IMR-90 (cell line): Measurements from ENCODE around the gene PPT2. TPM values are rescaled to one million over a fixed set of nuclear protein-coding genes. Genes with fewer than 3 reads are reported as not detected.

Experiments
- ATAC-seq: fragments of 200-7000 bp; cut with Tn5 transposase; 2 replicates; pipeline ENCODE4 v1.9.1; 2020; ENCODE audit warnings: low read depth, mild to moderate bottlenecking, moderate library complexity
- BruUV-seq: library from RNA; stranded (reverse); fragments of 400-500 nt; replicated peaks from 2 replicates; lab custom pipeline; 2021; lab: Mats Ljungman, UMichigan
- CTCF ChIA-PET: fragments of 300-600 bp; formaldehyde crosslinking; extraction: SDS; loops from one replicate; lab custom pipeline; 2021; ENCODE audit warnings: antibody characterized with exemption; lab: Yijun Ruan, JAX
- POLR2A ChIA-PET: fragments of 300-600 bp; sonication (Branson Sonifier 250); formaldehyde crosslinking; loops from one replicate; lab custom pipeline; 2022; ENCODE audit warnings: antibody characterized with exemption; ENCODE audit not compliant: unreplicated experiment; lab: Charles Lee
- DNase-seq: peaks from one replicate; pipeline ENCODE4 v3.0.0; 2013
- H2AFZ ChIP-seq: replicated peaks from 2 replicates; pipeline ENCODE3; 2013; ENCODE audit warnings: low read length, mild to moderate bottlenecking; ENCODE audit not compliant: poor library complexity
- H2AK5ac ChIP-seq: 2 replicates; pipeline ENCODE4 v1.6.1; 2013; ENCODE audit warnings: low read depth, low read length, inconsistent platforms
- H2AK9ac ChIP-seq: replicated peaks from 2 replicates; pipeline ENCODE3; 2013; ENCODE audit warnings: mild to moderate bottlenecking, low read depth, low read length, moderate library complexity; ENCODE audit not compliant: poor library complexity
- H2BK120ac ChIP-seq: 2 replicates; pipeline ENCODE4 v1.6.1; 2013; ENCODE audit warnings: low read depth, low read length, inconsistent platforms
- H2BK15ac ChIP-seq: 3 replicates; pipeline ENCODE4 v1.6.1; 2013; ENCODE audit warnings: low read depth, low read length, inconsistent platforms
- H2BK20ac ChIP-seq: 2 replicates; pipeline ENCODE4 v1.6.1; 2013; ENCODE audit warnings: low read depth, mild to moderate bottlenecking, inconsistent platforms, low read length, moderate library complexity
- H2BK5ac ChIP-seq: 2 replicates; pipeline ENCODE4 v1.6.1; 2013; ENCODE audit warnings: mild to moderate bottlenecking, low read depth, low read length, inconsistent platforms; ENCODE audit not compliant: poor library complexity, severe bottlenecking
- H3K14ac ChIP-seq: replicated peaks from 2 replicates; pipeline ENCODE4 v1.6.1; 2013; ENCODE audit warnings: low read depth, low read length, inconsistent platforms
- H3K18ac ChIP-seq: 2 replicates; pipeline ENCODE4 v1.6.1; 2013; ENCODE audit warnings: low read depth, low read length, control low read depth
- H3K23ac ChIP-seq: 2 replicates; pipeline ENCODE4 v1.6.1; 2013; ENCODE audit warnings: low read depth, low read length, inconsistent platforms
- H3K27ac ChIP-seq: 2 replicates; pipeline ENCODE4 v1.5.1; 2013; ENCODE audit warnings: mild to moderate bottlenecking, control low read depth, low read length; ENCODE audit not compliant: insufficient read depth
- H3K27me3 ChIP-seq: 2 replicates; pipeline ENCODE4 v1.6.1; 2013; ENCODE audit warnings: low read length; ENCODE audit not compliant: control insufficient read depth, insufficient read depth
- H3K36me3 ChIP-seq: 2 replicates; pipeline ENCODE4 v1.6.1; 2013; ENCODE audit warnings: low read length, mixed read lengths; ENCODE audit not compliant: control insufficient read depth, insufficient read depth
- H3K4ac ChIP-seq: 2 replicates; pipeline ENCODE4 v1.6.1; 2013; ENCODE audit warnings: low read depth, low read length, inconsistent platforms
- H3K4me1 ChIP-seq: 2 replicates; pipeline ENCODE4 v1.6.1; 2013; ENCODE audit warnings: low read length, mixed read lengths; ENCODE audit not compliant: control insufficient read depth, insufficient read depth
- H3K4me2 ChIP-seq: 2 replicates; pipeline ENCODE4 v1.6.1; 2013; ENCODE audit warnings: low read depth, mild to moderate bottlenecking, control low read depth, low read length, moderate library complexity
- H3K4me3 ChIP-seq: 2 replicates; pipeline ENCODE4 v1.5.1; 2013; ENCODE audit warnings: low read depth, mild to moderate bottlenecking, control low read depth, low read length, moderate library complexity; ENCODE audit not compliant: insufficient read depth
- H3K56ac ChIP-seq: 2 replicates; pipeline ENCODE4 v1.6.1; 2013; ENCODE audit warnings: low read length, inconsistent platforms; ENCODE audit not compliant: insufficient read depth; ENCODE audit errors: extremely low read depth
- H3K79me1 ChIP-seq, 2 experiments: 2 replicates each; pipeline ENCODE4 v1.6.1; 2013; ENCODE audit warnings: low read length in 2 of 2, inconsistent platforms in 1 of 2, low read depth in 1 of 2
- H3K9ac ChIP-seq: 2 replicates; pipeline ENCODE4 v1.6.1; 2013; ENCODE audit warnings: low read depth, low read length, control low read depth
- H3K9me1 ChIP-seq: 2 replicates; pipeline ENCODE4 v1.6.1; 2013; ENCODE audit warnings: low read length, inconsistent platforms; ENCODE audit not compliant: insufficient read depth
- H3K9me3 ChIP-seq: 2 replicates; pipeline ENCODE4 v1.6.1; 2013; ENCODE audit warnings: low read length; ENCODE audit not compliant: control insufficient read depth, insufficient read depth
- H4K20me1 ChIP-seq: 2 replicates; pipeline ENCODE4 v1.6.1; 2013; ENCODE audit warnings: low read length, inconsistent platforms; ENCODE audit not compliant: insufficient read depth
- H4K5ac ChIP-seq: 2 replicates; pipeline ENCODE4 v1.6.1; 2013; ENCODE audit warnings: mild to moderate bottlenecking, low read depth, low read length, control low read depth
- H4K8ac ChIP-seq, 2 experiments: 2 replicates each; pipeline ENCODE4 v1.6.1; 2013; ENCODE audit warnings: low read depth in 2 of 2, low read length in 2 of 2, control low read depth in 1 of 2, inconsistent platforms in 1 of 2
- H4K91ac ChIP-seq: 2 replicates; pipeline ENCODE4 v1.6.1; 2013; ENCODE audit warnings: low read depth, low read length, inconsistent platforms; ENCODE audit not compliant: insufficient read depth
- CEBPB ChIP-seq: IDR thresholded peaks from 2 replicates; pipeline ENCODE4 v1.6.1; 2012; ENCODE audit warnings: low read depth, low read length, improper control_type of control experiment
- MAZ ChIP-seq: IDR thresholded peaks from 2 replicates; pipeline ENCODE4 v1.6.1; 2012; ENCODE audit warnings: low read depth, mild to moderate bottlenecking, low read length, improper control_type of control experiment, moderate library complexity, borderline replicate concordance
- POLR2A ChIP-seq: IDR thresholded peaks from 2 replicates; pipeline ENCODE4 v1.6.1; 2012; ENCODE audit warnings: mild to moderate bottlenecking, low read depth, low read length
- RAD21 ChIP-seq: IDR thresholded peaks from 2 replicates; pipeline ENCODE4 v1.6.1; 2012; ENCODE audit warnings: low read length, improper control_type of control experiment
- SMC3 ChIP-seq: fragments of 150-350 bp; IDR thresholded peaks from 2 replicates; pipeline ENCODE4 v1.6.1; 2016; ENCODE audit warnings: low read depth, mild to moderate bottlenecking, antibody characterized with exemption, low read length, moderate library complexity
- WGBS, 2 experiments: methylation state at CpG; one replicate each; pipeline versions ENCODE4 v1.1.5 to v1.1.7; 2013; ENCODE audit warnings: missing lambda C conversion rate in 2 of 2; ENCODE audit not compliant: insufficient read length in 1 of 2; ENCODE audit errors: extremely low coverage in 2 of 2; 5-methylcytosine and 5-hydroxymethylcytosine counted together
- dilution Hi-C: fragments of 300-500 bp; cut with HindIII; formaldehyde crosslinking; loops from one replicate; pipeline ENCODE4 v1.14.3; 2018; ENCODE audit warnings: low sequenced_read_pairs; ENCODE audit not compliant: unreplicated experiment
- in situ Hi-C: fragments of 300-500 bp; cut with MboI; formaldehyde crosslinking; loops from 3 replicates; pipeline ENCODE4 v1.14.3; 2019; ENCODE audit warnings: low sequenced_read_pairs, inconsistent platforms, mixed read lengths
- intact Hi-C: fragments of 100-400 bp; cut with micrococcal nuclease; formaldehyde crosslinking; loops from 2 replicates; pipeline ENCODE4 v1.10.0; 2022
- polyA plus RNA-seq, 3 experiments: library from polyadenylated mRNA; depleted of rRNA; stranded (reverse); fragments of >200 nt; gene quantifications; 2 replicates each; pipeline ENCODE4 v1.2.3, GENCODE V29; 2012; ENCODE audit warnings: low replicate concordance in 1 of 3
- total RNA-seq: library from RNA; depleted of rRNA; stranded (reverse); fragments of >200 nt; gene quantifications from 2 replicates; pipeline ENCODE4 v1.2.3, GENCODE V29; 2012
- TF ChIP-seq, protein P1 (sequence below): conservative IDR thresholded peaks from 2 replicates; pipeline ENCODE4 v1.5.1; 2012; ENCODE audit warnings: mild to moderate bottlenecking, low read depth, low read length, improper control_type of control experiment

The PPT2 gene
- total and polyA plus RNA-seq, 2 of the 4 experiments (the other 2 are of a cell fraction): 3.2 to 16.2 TPM

DNA sequence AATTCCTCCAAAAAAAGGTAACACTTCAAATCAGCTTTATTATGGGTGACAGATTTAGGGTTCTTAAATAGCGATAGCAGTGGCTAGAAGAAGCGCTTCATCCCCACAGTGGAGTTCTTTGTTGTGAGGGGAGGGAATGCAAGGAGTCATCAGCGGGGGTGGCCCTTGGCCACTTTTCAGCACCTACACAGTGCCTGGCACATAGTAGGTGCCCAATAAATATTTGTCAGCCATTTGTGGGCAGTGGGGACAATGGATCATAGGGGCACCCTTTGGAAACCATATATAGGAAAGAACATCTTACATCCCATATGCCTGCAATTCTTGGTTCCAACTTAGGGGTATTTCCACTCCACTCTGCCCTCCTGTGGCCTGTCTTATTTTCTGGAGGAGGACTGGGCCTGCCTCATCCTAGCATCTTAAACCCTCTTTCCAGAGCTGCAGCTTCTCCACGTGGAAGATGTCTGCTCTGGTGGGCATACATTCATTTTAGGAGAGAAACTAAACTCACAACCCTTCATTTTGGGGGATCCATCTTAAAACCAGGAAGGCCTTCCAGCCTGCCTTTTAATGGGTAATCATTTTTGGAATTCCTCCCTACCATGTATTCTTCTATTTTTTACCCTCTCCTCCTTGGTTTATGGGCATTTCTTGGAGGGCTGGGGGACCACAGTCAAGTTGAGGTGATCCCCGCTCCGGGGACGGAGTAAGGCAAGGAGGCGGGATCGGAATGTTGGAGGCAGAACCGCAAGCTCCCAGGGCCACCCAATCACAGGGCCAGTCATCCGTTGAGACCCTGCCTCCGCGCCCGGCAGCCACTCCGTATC is 41.1 kb downstream of the PPT2 start:
- no peaks in the 10 kb centered on the region for H3K9me3 ChIP-seq

More for the DNA sequence above, 41.1 kb downstream of the PPT2 start:
- no CpG with 5 or more reads among the region's 15 CpGs for WGBS, 2 experiments
- H4K5ac ChIP-seq: peak overlapping the region; percentile 83
- H2BK5ac ChIP-seq: peak overlapping the region; percentile 84
- peak overlapping the region; percentile 94 for H3K4ac ChIP-seq
- H4K91ac ChIP-seq: peak overlapping the region; percentile 60
- H3K27me3 ChIP-seq: no peaks in the 10 kb centered on the region
- peak overlapping the region; percentile 78 to 92 for H4K8ac ChIP-seq
- peak overlapping the region; percentile 45; the same call in 1 of the 2 replicates for H2BK120ac ChIP-seq
- peak overlapping the region; percentile 35 for H3K4me3 ChIP-seq
- in situ Hi-C loops (loop anchor here (5.0 to 25.0 kb wide), 2 partner anchors 78 to 767 kb away; partner anchors contain the start of genes BRD2 and HLA-DMA), intact Hi-C loops (loop anchor here (1.0 kb wide), 3 partner anchors 41 to 76 kb away; partner anchors contain the start of genes FKBPL and PPT2), dilution Hi-C loops (no loop called here)
- H2AK9ac ChIP-seq: peak overlapping the region; percentile 88
- BruUV-seq: no TSS peak
- H3K23ac ChIP-seq: peak overlapping the region; percentile 74
- POLR2A ChIA-PET: interaction anchor here (0.5 to 1.2 kb wide), 5 partner anchors 9 to 777 kb away, joined by 4 to 15 read pairs (median 5); no protein-coding TSS in a partner anchor
- H3K14ac ChIP-seq: peak overlapping the region; percentile 86
- H3K9ac ChIP-seq: peak overlapping the region; percentile 73
- peaks cover 18 to 45% of the 10 kb centered on the region in 2 experiments for H3K79me1 ChIP-seq
- H3K9me1 ChIP-seq: peaks cover 25% of the 10 kb centered on the region
- no peak overlapping the region for H2BK20ac ChIP-seq
- peak overlapping the region; percentile 91 for H3K56ac ChIP-seq
- H2AK5ac ChIP-seq: peak overlapping the region; percentile 76
- peak overlapping the region; percentile 98 for H2AFZ ChIP-seq
- TF ChIP-seq CEBPB: no peak
- TF ChIP-seq MAZ: no peak
- TF ChIP-seq, protein P1, sequence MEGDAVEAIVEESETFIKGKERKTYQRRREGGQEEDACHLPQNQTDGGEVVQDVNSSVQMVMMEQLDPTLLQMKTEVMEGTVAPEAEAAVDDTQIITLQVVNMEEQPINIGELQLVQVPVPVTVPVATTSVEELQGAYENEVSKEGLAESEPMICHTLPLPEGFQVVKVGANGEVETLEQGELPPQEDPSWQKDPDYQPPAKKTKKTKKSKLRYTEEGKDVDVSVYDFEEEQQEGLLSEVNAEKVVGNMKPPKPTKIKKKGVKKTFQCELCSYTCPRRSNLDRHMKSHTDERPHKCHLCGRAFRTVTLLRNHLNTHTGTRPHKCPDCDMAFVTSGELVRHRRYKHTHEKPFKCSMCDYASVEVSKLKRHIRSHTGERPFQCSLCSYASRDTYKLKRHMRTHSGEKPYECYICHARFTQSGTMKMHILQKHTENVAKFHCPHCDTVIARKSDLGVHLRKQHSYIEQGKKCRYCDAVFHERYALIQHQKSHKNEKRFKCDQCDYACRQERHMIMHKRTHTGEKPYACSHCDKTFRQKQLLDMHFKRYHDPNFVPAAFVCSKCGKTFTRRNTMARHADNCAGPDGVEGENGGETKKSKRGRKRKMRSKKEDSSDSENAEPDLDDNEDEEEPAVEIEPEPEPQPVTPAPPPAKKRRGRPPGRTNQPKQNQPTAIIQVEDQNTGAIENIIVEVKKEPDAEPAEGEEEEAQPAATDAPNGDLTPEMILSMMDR: peak; percentile 62
- TF ChIP-seq RAD21: peak; percentile 58
- peak; percentile 58; the same call in 1 of the 2 replicates for TF ChIP-seq SMC3
- no peak for TF ChIP-seq POLR2A
- peak overlapping the region; percentile 32 for H3K18ac ChIP-seq
- DNase-seq (peak; percentile 62), ATAC-seq (peak; percentile 12)
- peak overlapping the region; percentile 16; the same call in 1 of the 3 replicates for H2BK15ac ChIP-seq
- H4K20me1 ChIP-seq: no peaks in the 10 kb centered on the region
- H3K4me2 ChIP-seq: peak overlapping the region; percentile 90
- no peaks in the 10 kb centered on the region for H3K36me3 ChIP-seq
- H3K27ac ChIP-seq: peak overlapping the region; percentile 78
- peaks cover 15% of the 10 kb centered on the region for H3K4me1 ChIP-seq
- CTCF ChIA-PET: interaction anchor here (0.8 to 1.1 kb wide), 3 partner anchors 46 to 674 kb away, joined by 4 to 6 read pairs (median 4); no protein-coding TSS in a partner anchor
